Hematopoietic multipotent progenitor cell treated with erythropoietin and hydrocortisone succinate and interleukin-3 and kit ligand, for 8 days (in vitro differentiated cells): Measurements from ENCODE around the gene TPRG1.

Experiments
- DNase-seq: peaks from one replicate; pipeline ENCODE4 v3.0.0-alpha.2; 2015

Gene TPRG1

GRCh38 chr3:189232790-189233189, 61.0 kb downstream of the TPRG1 start:
- DNase-seq = no peak

GRCh38 chr3:189233225-189233858, 61.6 kb downstream of the TPRG1 start:
- peak; percentile 15 for DNase-seq

- no peak for DNase-seq
Observed at GRCh38 chr3:189235214-189235613, 63.4 kb downstream of the TPRG1 start.

- no peak for DNase-seq
Observed at GRCh38 chr3:189236352-189236751, 64.6 kb downstream of the TPRG1 start.

- DNase-seq = no peak
Observed at GRCh38 chr3:189237526-189237925, 65.8 kb downstream of the TPRG1 start.

GRCh38 chr3:189238071-189238470, 66.3 kb downstream of the TPRG1 start:
- no peak for DNase-seq

GRCh38 chr3:189239616-189240015, 67.8 kb downstream of the TPRG1 start:
- no peak for DNase-seq

GRCh38 chr3:189249987-189250386, 78.2 kb downstream of the TPRG1 start:
- no peak for DNase-seq

- no peak for DNase-seq
Observed at GRCh38 chr3:189258261-189258660, 86.5 kb downstream of the TPRG1 start.

- no peak for DNase-seq
Observed at GRCh38 chr3:189260556-189261493, 89.1 kb downstream of the TPRG1 start.

- no peak for DNase-seq
Observed at GRCh38 chr3:189262746-189263145, 91.0 kb downstream of the TPRG1 start.

- no peak for DNase-seq
Observed at GRCh38 chr3:189267981-189268613, 96.3 kb downstream of the TPRG1 start.

GRCh38 chr3:189269365-189269764, 97.6 kb downstream of the TPRG1 start:
- DNase-seq = no peak

GRCh38 chr3:189270248-189270832, 98.6 kb downstream of the TPRG1 start:
- no peak for DNase-seq

- DNase-seq = no peak
Observed at GRCh38 chr3:189272500-189273119, 100.8 kb downstream of the TPRG1 start.

- no peak for DNase-seq
Observed at GRCh38 chr3:189273736-189274135, 102.0 kb downstream of the TPRG1 start.

- DNase-seq = no peak
Observed at GRCh38 chr3:189275182-189275581, 103.4 kb downstream of the TPRG1 start.

GRCh38 chr3:189275852-189276251, 104.1 kb downstream of the TPRG1 start:
- DNase-seq = no peak

GRCh38 chr3:189276444-189277219, 104.9 kb downstream of the TPRG1 start:
- peak; percentile 13 for DNase-seq

GRCh38 chr3:189277711-189278110, 105.9 kb downstream of the TPRG1 start:
- no peak for DNase-seq

- no peak for DNase-seq
Observed at GRCh38 chr3:189278221-189278620, 106.5 kb downstream of the TPRG1 start.

- no peak for DNase-seq
Observed at GRCh38 chr3:189282189-189282588, 110.4 kb downstream of the TPRG1 start.
